ENCODE results near the gene ZFP2. TPM values are rescaled to one million over a fixed set of nuclear protein-coding genes. Genes with fewer than 3 reads are reported as not detected.
A peak's percentile ranks its signal among the peaks of the same experiment; 100 is the strongest.
"Not testable (repeated sequence)": the region's sequence is repeated elsewhere in the genome, so short reads cannot be mapped to it uniquely, and the experiment has no call there.

ZFP2 gene
- polyA plus RNA-seq, 1 donor from 2014 or later = 14.5 TPM

- Histone ChIP-seq H3K4me2 (ENCODE audit: low read length) (no peak overlapping the region), H3K4me3 (ENCODE audit: low read length) (no peak overlapping the region), H3K79me2 (replicated peaks; ENCODE audit: insufficient read depth, low read length) (no peaks in the 10 kb centered on the region), H3K27me3 (ENCODE audit: insufficient read depth, low read depth, low read length) (no peaks in the 10 kb centered on the region), H3K9me3 (ENCODE audit: low read length) (no peaks in the 10 kb centered on the region), H3K9me2 (ENCODE audit: insufficient read depth, low read length) (no peaks in the 10 kb centered on the region), H2AFZ (ENCODE audit: low read depth, low read length) (no peak overlapping the region), H3K9ac (ENCODE audit: low read length) (no peak overlapping the region), H3K36me3 (ENCODE audit: insufficient read depth, low read length) (no peaks in the 10 kb centered on the region), H3K27ac (ENCODE audit: low read length) (no peak overlapping the region), H4K20me1 (ENCODE audit: insufficient read depth) (no peaks in the 10 kb centered on the region), H3F3A (ENCODE audit: insufficient read depth, low read length, poor library complexity, severe bottlenecking) (no peaks in the 10 kb centered on the region)
- no peak for TF ChIP-seq RAD21 (conservative IDR thresholded peaks at IDR 0.05)
- no peak for TF ChIP-seq EP300 (conservative IDR thresholded peaks at IDR 0.05; ENCODE audit: poor library complexity, severe bottlenecking)
- no peak for TF ChIP-seq TAF1 (IDR thresholded peaks at IDR 0.05; ENCODE audit: low read depth)
Observed at GRCh38 chr5:178851951-178852350, 43.8 kb upstream of the ZFP2 start.

- no peak overlapping the region for H3K9ac ChIP-seq (ENCODE audit: low read length)
- no peak overlapping the region for H2AFZ ChIP-seq (ENCODE audit: low read depth, low read length)
- H3K4me3 ChIP-seq (ENCODE audit: low read length) = no peak overlapping the region
- no peaks in the 10 kb centered on the region for H3K9me3 ChIP-seq (ENCODE audit: low read length)
- H3F3A ChIP-seq (ENCODE audit: insufficient read depth, low read length, poor library complexity, severe bottlenecking) = no peaks in the 10 kb centered on the region
- no peaks in the 10 kb centered on the region for H3K36me3 ChIP-seq (ENCODE audit: insufficient read depth, low read length)
- H4K20me1 ChIP-seq (ENCODE audit: insufficient read depth) = no peaks in the 10 kb centered on the region
- no peaks in the 10 kb centered on the region for H3K79me2 ChIP-seq (replicated peaks; ENCODE audit: insufficient read depth, low read length)
- no peak overlapping the region for H3K4me2 ChIP-seq (ENCODE audit: low read length)
- TF ChIP-seq TAF1 (IDR thresholded peaks at IDR 0.05; ENCODE audit: low read depth) = no peak
- H3K27me3 ChIP-seq (ENCODE audit: insufficient read depth, low read depth, low read length) = no peaks in the 10 kb centered on the region
- H3K9me2 ChIP-seq (ENCODE audit: insufficient read depth, low read length) = no peaks in the 10 kb centered on the region
- H3K27ac ChIP-seq (ENCODE audit: low read length) = no peak overlapping the region
Observed at GRCh38 chr5:178854284-178854683, 41.4 kb upstream of the ZFP2 start.

- Histone ChIP-seq H4K20me1 (ENCODE audit: insufficient read depth) (no peaks in the 10 kb centered on the region), H3K4me2 (ENCODE audit: low read length) (no peak within 1 kb of the TSS), H2AFZ (ENCODE audit: low read depth, low read length) (peak within 1 kb of the TSS; percentile 30), H3F3A (ENCODE audit: insufficient read depth, low read length, poor library complexity, severe bottlenecking) (no peaks in the 10 kb centered on the region), H3K36me3 (ENCODE audit: insufficient read depth, low read length) (no peaks in the 10 kb centered on the region), H3K9me3 (ENCODE audit: low read length) (no peaks in the 10 kb centered on the region), H3K27ac (ENCODE audit: low read length) (peak within 1 kb of the TSS; percentile 61), H3K9me2 (ENCODE audit: insufficient read depth, low read length) (no peaks in the 10 kb centered on the region), H3K9ac (ENCODE audit: low read length) (peak within 1 kb of the TSS; percentile 75), H3K4me3 (ENCODE audit: low read length) (peak within 1 kb of the TSS; percentile 83), H3K27me3 (ENCODE audit: insufficient read depth, low read depth, low read length) (no peaks in the 10 kb centered on the region), H3K79me2 (replicated peaks; ENCODE audit: insufficient read depth, low read length) (no peaks in the 10 kb centered on the region)
- TF ChIP-seq TAF1 (IDR thresholded peaks at IDR 0.05; ENCODE audit: low read depth) (peak; percentile 67), CTCF (IDR thresholded peaks at IDR 0.05; ENCODE audit: poor library complexity, severe bottlenecking) (peak; percentile 58), EZH2 (IDR thresholded peaks at IDR 0.05; ENCODE audit: borderline replicate concordance, insufficient read depth, low read length, poor library complexity, severe bottlenecking) (no peak), RAD21 (conservative IDR thresholded peaks at IDR 0.05) (peak; percentile 62), MXI1 (conservative IDR thresholded peaks at IDR 0.05; ENCODE audit: poor library complexity, severe bottlenecking) (peak; percentile 90), EP300 (conservative IDR thresholded peaks at IDR 0.05; ENCODE audit: poor library complexity, severe bottlenecking) (peak; percentile 34), SMC3 (conservative IDR thresholded peaks at IDR 0.05; ENCODE audit: poor library complexity) (peak; percentile 65), POLR2AphosphoS5 (IDR thresholded peaks at IDR 0.05) (peak; percentile 86), REST (IDR thresholded peaks at IDR 0.05; ENCODE audit: borderline replicate concordance) (peak; percentile 30)
Observed at GRCh38 chr5:178859625-178860521, 35.8 kb upstream of the ZFP2 start, which contains the start of gene ZNF354B. Gene ZNF354B, plus strand, starts transcription at chr5:178859953. Its CDS starts 1,095 bp downstream, at chr5:178861048.

GRCh38 chr5:178860615-178861014 is 35.1 kb upstream of the ZFP2 start:
- peak overlapping the region; percentile 83 for H3K4me3 ChIP-seq (ENCODE audit: low read length)

More at GRCh38 chr5:178860615-178861014, 35.1 kb upstream of the ZFP2 start:
- H3K9ac ChIP-seq (ENCODE audit: low read length) = peak overlapping the region; percentile 75
- H3K9me2 ChIP-seq (ENCODE audit: insufficient read depth, low read length); H3K27ac ChIP-seq (ENCODE audit: low read length); H3K27me3 ChIP-seq (ENCODE audit: insufficient read depth, low read depth, low read length); H3K36me3 ChIP-seq (ENCODE audit: insufficient read depth, low read length); H3F3A ChIP-seq (ENCODE audit: insufficient read depth, low read length, poor library complexity, severe bottlenecking); H3K4me2 ChIP-seq (ENCODE audit: low read length); H4K20me1 ChIP-seq (ENCODE audit: insufficient read depth); H3K9me3 ChIP-seq (ENCODE audit: low read length); H3K79me2 ChIP-seq (replicated peaks; ENCODE audit: insufficient read depth, low read length); H2AFZ ChIP-seq (ENCODE audit: low read depth, low read length): not testable (repeated sequence)

All from neural cell (in vitro differentiated cells).